B cell (primary cell): ENCODE data around the gene LBR. TPM values are rescaled to one million over a fixed set of nuclear protein-coding genes. Genes with fewer than 3 reads are reported as not detected.

Source experiments
- ATAC-seq: fragments of 200-7000 bp; cut with Tn5 transposase; one replicate; pipeline ENCODE4 v1.10.0; 2021; ENCODE audit warnings: low read depth, mild to moderate bottlenecking, moderate number of reproducible peaks, moderate library complexity
- CTCF ChIA-PET: fragments of 350-600 bp; sonication (Branson Sonifier 250); formaldehyde crosslinking; loops from one replicate; lab custom pipeline; 2021; ENCODE audit warnings: antibody characterized with exemption, inconsistent platforms; lab: Charles Lee
- POLR2A ChIA-PET: fragments of 350-600 bp; sonication (Branson Sonifier 250); formaldehyde crosslinking; loops from one replicate; lab custom pipeline; 2021; ENCODE audit warnings: antibody characterized with exemption; lab: Charles Lee
- DNase-seq: peaks from one replicate; pipeline ENCODE4 v3.0.0; 2013
- H2AFZ ChIP-seq: 2 replicates; pipeline ENCODE4 v1.6.1; 2012; ENCODE audit warnings: mild to moderate bottlenecking, low read depth, low read length; ENCODE audit not compliant: insufficient read depth, poor library complexity, severe bottlenecking
- H3K27ac ChIP-seq, 2 donors: 1 replicate in 1 of 2; 2 replicates in 1 of 2; pipeline ENCODE4 v1.5.1; 2012 to 2013; ENCODE audit warnings: low read length in 2 of 2, mild to moderate bottlenecking in 2 of 2, moderate library complexity in 1 of 2
- H3K27me3 ChIP-seq, 4 experiments: fragments of 200-600 bp in 1 of 4; sonication (generic) in 1 of 4; replicated peaks in 1 of 4; 1 replicate in 2 of 4; 2 replicates in 2 of 4; pipeline versions ENCODE4 v1.6.1 to v1.7.0; 2013 to 2016; ENCODE audit warnings: low read length in 3 of 4, mild to moderate bottlenecking in 2 of 4, mixed read lengths in 1 of 4, moderate library complexity in 1 of 4; ENCODE audit not compliant: insufficient read depth in 4 of 4, control insufficient read depth in 3 of 4; ENCODE audit errors: control extremely low read depth in 1 of 4
- H3K36me3 ChIP-seq, 2 experiments: replicated peaks in 1 of 2; 1 replicate in 1 of 2; 2 replicates in 1 of 2; pipeline versions ENCODE4 v1.6.1 to v1.7.1; 2013; ENCODE audit warnings: low read length in 1 of 2; ENCODE audit not compliant: insufficient read depth in 2 of 2, control insufficient read depth in 1 of 2; ENCODE audit errors: control extremely low read depth in 1 of 2, extremely low read depth in 1 of 2
- H3K4me1 ChIP-seq, 2 donors: fragments of 200-600 bp in 1 of 2; sonication (generic) in 1 of 2; 1 replicate in 1 of 2; 2 replicates in 1 of 2; pipeline versions ENCODE4 v1.5.1 to v1.6.1; 2013 to 2017; ENCODE audit warnings: low read length in 2 of 2; ENCODE audit not compliant: control insufficient read depth in 2 of 2, insufficient read depth in 2 of 2
- H3K4me2 ChIP-seq: replicated peaks from 2 replicates; pipeline ENCODE3; 2012; ENCODE audit warnings: mild to moderate bottlenecking, low read depth, low read length; ENCODE audit not compliant: poor library complexity, severe bottlenecking
- H3K4me3 ChIP-seq, 5 experiments: fragments of 200-600 bp in 1 of 5; sonication (generic) in 1 of 5; 1 replicate in 3 of 5; 2 replicates in 2 of 5; pipeline versions ENCODE4 v1.5.1 to v1.7.0; 2011 to 2016; ENCODE audit warnings: low read length in 4 of 5, mild to moderate bottlenecking in 4 of 5, low read depth in 2 of 5, control low read depth in 1 of 5, moderate library complexity in 1 of 5; ENCODE audit not compliant: insufficient read depth in 1 of 5; ENCODE audit errors: control extremely low read depth in 1 of 5, extremely low read depth in 1 of 5
- H3K79me2 ChIP-seq: fragments of 200-600 bp; sonication (generic); one replicate; pipeline ENCODE4 v1.6.0; 2016; ENCODE audit warnings: low read length; ENCODE audit not compliant: control insufficient read depth, insufficient read depth
- H3K9ac ChIP-seq: fragments of 200-600 bp; sonication (generic); 2 replicates; pipeline ENCODE4 v1.6.1; 2017; ENCODE audit warnings: mild to moderate bottlenecking, low read length, moderate library complexity
- H3K9me3 ChIP-seq, 3 donors: one replicate each; pipeline versions ENCODE4 v1.6.1 to v1.7.1; 2013; ENCODE audit warnings: low read length in 2 of 3; ENCODE audit not compliant: control insufficient read depth in 2 of 3, insufficient read depth in 1 of 3; ENCODE audit errors: control extremely low read depth in 1 of 3
- H4K20me1 ChIP-seq: 2 replicates; pipeline ENCODE4 v1.6.0; 2012; ENCODE audit warnings: mild to moderate bottlenecking, low read length; ENCODE audit not compliant: insufficient read depth, control insufficient read depth, poor library complexity, severe bottlenecking
- H3K27ac Mint-ChIP-seq: one replicate; pipeline ENCODE4 v1.8.0; 2021; ENCODE audit warnings: mixed read lengths
- H3K27me3 Mint-ChIP-seq: one replicate; pipeline ENCODE4 v1.8.0; 2021; ENCODE audit warnings: mixed read lengths
- H3K4me1 Mint-ChIP-seq: one replicate; pipeline ENCODE4 v1.8.0; 2021; ENCODE audit warnings: mixed read lengths
- H3K4me3 Mint-ChIP-seq: one replicate; pipeline ENCODE4 v1.8.0; 2021; ENCODE audit warnings: mixed read lengths
- H3K9me3 Mint-ChIP-seq: one replicate; pipeline ENCODE4 v1.8.0; 2022; ENCODE audit warnings: mixed read lengths; ENCODE audit not compliant: insufficient read depth
- EZH2 ChIP-seq: IDR thresholded peaks from 2 replicates; pipeline ENCODE4 v1.6.1; 2012; ENCODE audit warnings: borderline replicate concordance, low read depth, mild to moderate bottlenecking, moderate library complexity, low read length; ENCODE audit not compliant: insufficient read depth, poor library complexity, severe bottlenecking
- WGBS: methylation state at CpG from one replicate; pipeline ENCODE4 v1.1.5; 2013; ENCODE audit warnings: missing lambda C conversion rate; ENCODE audit not compliant: insufficient coverage; 5-methylcytosine and 5-hydroxymethylcytosine counted together
- intact Hi-C: fragments of 100-400 bp; cut with micrococcal nuclease; formaldehyde crosslinking; loops from one replicate; pipeline ENCODE4 v1.10.0; 2022
- polyA plus RNA-seq: library from polyadenylated mRNA; depleted of rRNA; stranded (reverse); fragments of >200 nt; gene quantifications from 2 replicates; pipeline ENCODE4 v1.2.3, GENCODE V29; 2012
- total RNA-seq, 2 donors: library from RNA; stranded (reverse); fragments of 120-200 nt in 1 of 2; gene quantifications; 1 replicate in 1 of 2; 2 replicates in 1 of 2; pipeline versions ENCODE4 v1.2.3 to v1.2.4, GENCODE V29; 2013 to 2022
- TF ChIP-seq, protein P1 (sequence below): fragments of 200-600 bp; IDR thresholded peaks from one replicate; pipeline ENCODE4 v1.8.0; 2022; ENCODE audit warnings: antibody characterized with exemption, mild to moderate bottlenecking

Gene LBR
- total and polyA plus RNA-seq, 2 donors (not counting 1 experiment from before 2014, with no cell fraction given), result 19.3 to 167 TPM

DNA sequence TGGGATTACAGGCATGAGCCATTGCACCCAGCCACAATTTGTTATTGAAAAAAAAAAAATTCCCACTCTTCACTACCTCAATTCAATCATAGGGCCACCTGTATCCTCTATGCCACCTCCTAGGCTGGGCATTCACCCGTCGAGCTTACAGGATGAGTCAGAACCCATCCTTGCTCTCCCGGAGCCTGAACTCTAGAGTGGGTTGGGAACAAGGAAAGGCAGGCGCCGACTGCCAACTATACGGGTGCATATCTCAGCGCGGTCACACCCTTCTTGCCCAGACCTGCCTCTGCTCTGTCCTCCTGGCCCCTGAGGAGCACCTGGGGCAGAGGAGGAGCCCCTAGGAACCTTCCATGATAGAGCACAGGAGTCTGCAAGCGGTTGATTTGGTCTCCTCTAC is 21.4 kb upstream of the LBR start:
- peaks cover 19 to 24% of the 10 kb centered on the region in 2 donors for H3K4me1 ChIP-seq
- intact Hi-C loops, result no loop called here
- H3K4me1 Mint-ChIP-seq, result peaks cover 20% of the 10 kb centered on the region
- no peak for DNase-seq
- H3K27me3 ChIP-seq, result peaks cover 0 to 3% (median 0%) of the 10 kb centered on the region in 4 experiments
- H3K27ac Mint-ChIP-seq, result no peak overlapping the region
- no peak overlapping the region for H3K9ac ChIP-seq
- H3K79me2 ChIP-seq, result no peaks in the 10 kb centered on the region
- POLR2A ChIA-PET, result no interaction called here
- H3K4me3 Mint-ChIP-seq, result no peak overlapping the region
- H3K9me3 Mint-ChIP-seq, result no peaks in the 10 kb centered on the region
- no peak overlapping the region for H3K4me3 ChIP-seq
- H2AFZ ChIP-seq, result no peak overlapping the region
- ATAC-seq, result no peak
- TF ChIP-seq, protein P1, sequence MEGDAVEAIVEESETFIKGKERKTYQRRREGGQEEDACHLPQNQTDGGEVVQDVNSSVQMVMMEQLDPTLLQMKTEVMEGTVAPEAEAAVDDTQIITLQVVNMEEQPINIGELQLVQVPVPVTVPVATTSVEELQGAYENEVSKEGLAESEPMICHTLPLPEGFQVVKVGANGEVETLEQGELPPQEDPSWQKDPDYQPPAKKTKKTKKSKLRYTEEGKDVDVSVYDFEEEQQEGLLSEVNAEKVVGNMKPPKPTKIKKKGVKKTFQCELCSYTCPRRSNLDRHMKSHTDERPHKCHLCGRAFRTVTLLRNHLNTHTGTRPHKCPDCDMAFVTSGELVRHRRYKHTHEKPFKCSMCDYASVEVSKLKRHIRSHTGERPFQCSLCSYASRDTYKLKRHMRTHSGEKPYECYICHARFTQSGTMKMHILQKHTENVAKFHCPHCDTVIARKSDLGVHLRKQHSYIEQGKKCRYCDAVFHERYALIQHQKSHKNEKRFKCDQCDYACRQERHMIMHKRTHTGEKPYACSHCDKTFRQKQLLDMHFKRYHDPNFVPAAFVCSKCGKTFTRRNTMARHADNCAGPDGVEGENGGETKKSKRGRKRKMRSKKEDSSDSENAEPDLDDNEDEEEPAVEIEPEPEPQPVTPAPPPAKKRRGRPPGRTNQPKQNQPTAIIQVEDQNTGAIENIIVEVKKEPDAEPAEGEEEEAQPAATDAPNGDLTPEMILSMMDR, result no peak
- no peak for TF ChIP-seq EZH2
- WGBS, result 99% methylated on average over 5 of the region's 9 CpGs
- H4K20me1 ChIP-seq, result no peaks in the 10 kb centered on the region
- H3K27ac ChIP-seq, result no peak overlapping the region
- H3K36me3 ChIP-seq, result no peaks in the 10 kb centered on the region
- H3K27me3 Mint-ChIP-seq, result no peaks in the 10 kb centered on the region
- H3K9me3 ChIP-seq, result peaks cover 0 to 5% (median 0%) of the 10 kb centered on the region in 3 donors
- no peak overlapping the region for H3K4me2 ChIP-seq
- CTCF ChIA-PET, result no interaction called here

DNA sequence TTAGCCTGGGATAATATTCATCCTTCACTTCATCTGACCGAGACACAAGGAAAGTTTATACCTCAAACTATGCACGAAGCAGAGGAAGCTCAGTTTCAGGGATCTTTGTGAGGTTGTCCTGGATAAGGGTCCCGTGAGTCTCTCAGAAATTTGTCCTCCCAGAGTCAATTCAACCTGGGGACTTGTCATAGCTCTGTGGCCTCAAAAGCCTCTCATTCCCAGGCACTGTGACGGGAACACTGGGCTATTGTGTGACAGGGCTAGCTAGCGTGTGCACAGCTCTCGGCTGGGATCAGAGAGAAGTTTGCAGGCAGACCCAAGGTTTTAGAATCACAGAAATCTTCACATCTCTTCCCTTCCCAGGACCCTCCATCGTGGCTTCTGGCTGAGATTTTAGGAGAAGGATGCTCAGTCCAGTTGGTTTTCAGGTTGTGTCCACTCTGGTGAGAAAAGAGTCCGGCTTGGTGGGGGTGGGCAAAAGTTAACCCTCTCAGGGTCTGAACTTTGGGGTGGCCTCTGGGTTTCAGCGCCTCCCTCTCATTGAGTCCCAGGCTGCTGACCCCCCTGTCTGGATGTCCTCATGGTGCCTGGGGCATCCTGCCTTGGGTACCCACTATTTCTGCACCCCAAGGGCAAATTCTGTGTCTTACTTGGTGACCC is 20.4 kb upstream of the LBR start:
- H3K27me3 ChIP-seq, result peaks cover 0 to 3% (median 0%) of the 10 kb centered on the region in 4 experiments
- intact Hi-C loops, result no loop called here

More for the DNA sequence above, 20.4 kb upstream of the LBR start:
- H3K4me1 ChIP-seq, result peaks cover 23 to 34% of the 10 kb centered on the region in 2 donors
- H3K27ac Mint-ChIP-seq, result no peak overlapping the region
- 94% methylated on average over 7 of the region's 9 CpGs for WGBS
- no peaks in the 10 kb centered on the region for H3K79me2 ChIP-seq
- no peaks in the 10 kb centered on the region for H3K9me3 Mint-ChIP-seq
- ChIA-PET CTCF (interaction anchor here (1.0 kb wide), 1 partner anchor 19 kb away, joined by 3 read pairs; no protein-coding TSS in a partner anchor), POLR2A (no interaction called here)
- no peak overlapping the region for H2AFZ ChIP-seq
- H3K4me1 Mint-ChIP-seq, result peaks cover 29% of the 10 kb centered on the region
- H3K9me3 ChIP-seq, result peaks cover 0 to 5% (median 0%) of the 10 kb centered on the region in 3 donors
- H3K4me3 ChIP-seq, result no peak overlapping the region
- H3K27ac ChIP-seq, result no peak overlapping the region
- no peaks in the 10 kb centered on the region for H4K20me1 ChIP-seq
- H3K27me3 Mint-ChIP-seq, result no peaks in the 10 kb centered on the region
- no peak overlapping the region for H3K4me2 ChIP-seq
- TF ChIP-seq EZH2, result no peak
- TF ChIP-seq, protein P1, result no peak
- ATAC-seq (no peak), DNase-seq (no peak)
- H3K4me3 Mint-ChIP-seq, result no peak overlapping the region
- no peak overlapping the region for H3K9ac ChIP-seq
- no peaks in the 10 kb centered on the region for H3K36me3 ChIP-seq
